ENCODE data around the gene EZR. TPM values are rescaled to one million over a fixed set of nuclear protein-coding genes. Genes with fewer than 3 reads are reported as not detected.

Gene EZR
- total and polyA plus RNA-seq, 10 of the 15 experiments (the other 5 are each of a cell fraction or from before 2014, with no cell fraction given), result 79.1 to 282 (median 161) TPM

DNA sequence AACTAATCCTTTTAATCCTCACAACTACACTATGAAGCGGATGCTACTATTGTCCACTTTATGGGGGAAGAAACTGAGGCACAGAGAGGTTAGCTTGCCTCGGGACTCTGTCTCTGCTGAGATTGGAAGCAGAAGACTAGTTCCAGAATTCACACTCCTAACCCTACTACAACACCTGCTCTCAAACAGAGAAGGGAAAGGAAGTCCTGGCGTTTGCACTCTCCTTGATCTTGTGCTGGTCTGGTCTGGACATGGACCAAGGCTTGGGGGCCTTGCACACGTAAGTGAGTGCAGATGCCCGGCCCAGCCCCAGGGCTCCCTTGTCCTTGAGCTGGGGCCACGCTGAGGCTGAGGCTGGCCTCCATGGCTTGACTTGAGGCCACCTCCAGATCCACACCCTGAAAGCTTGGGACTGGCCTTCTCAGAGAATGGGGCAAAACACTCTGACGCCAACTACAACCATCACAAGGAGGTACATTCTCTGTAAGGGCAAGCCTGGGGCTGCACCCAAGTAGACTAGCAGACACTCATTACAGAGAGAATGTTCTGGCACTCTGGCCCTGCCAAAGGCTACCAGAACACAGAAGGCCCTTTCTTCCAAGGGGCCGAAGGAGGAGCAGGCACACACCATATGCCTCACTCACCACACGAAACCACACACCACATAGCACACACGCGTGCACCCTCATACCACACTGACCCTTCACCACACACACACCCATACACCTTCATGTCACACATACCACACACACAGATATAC lies 33.3 kb upstream of the EZR start (continued):
- TF ChIP-seq, protein P1, sequence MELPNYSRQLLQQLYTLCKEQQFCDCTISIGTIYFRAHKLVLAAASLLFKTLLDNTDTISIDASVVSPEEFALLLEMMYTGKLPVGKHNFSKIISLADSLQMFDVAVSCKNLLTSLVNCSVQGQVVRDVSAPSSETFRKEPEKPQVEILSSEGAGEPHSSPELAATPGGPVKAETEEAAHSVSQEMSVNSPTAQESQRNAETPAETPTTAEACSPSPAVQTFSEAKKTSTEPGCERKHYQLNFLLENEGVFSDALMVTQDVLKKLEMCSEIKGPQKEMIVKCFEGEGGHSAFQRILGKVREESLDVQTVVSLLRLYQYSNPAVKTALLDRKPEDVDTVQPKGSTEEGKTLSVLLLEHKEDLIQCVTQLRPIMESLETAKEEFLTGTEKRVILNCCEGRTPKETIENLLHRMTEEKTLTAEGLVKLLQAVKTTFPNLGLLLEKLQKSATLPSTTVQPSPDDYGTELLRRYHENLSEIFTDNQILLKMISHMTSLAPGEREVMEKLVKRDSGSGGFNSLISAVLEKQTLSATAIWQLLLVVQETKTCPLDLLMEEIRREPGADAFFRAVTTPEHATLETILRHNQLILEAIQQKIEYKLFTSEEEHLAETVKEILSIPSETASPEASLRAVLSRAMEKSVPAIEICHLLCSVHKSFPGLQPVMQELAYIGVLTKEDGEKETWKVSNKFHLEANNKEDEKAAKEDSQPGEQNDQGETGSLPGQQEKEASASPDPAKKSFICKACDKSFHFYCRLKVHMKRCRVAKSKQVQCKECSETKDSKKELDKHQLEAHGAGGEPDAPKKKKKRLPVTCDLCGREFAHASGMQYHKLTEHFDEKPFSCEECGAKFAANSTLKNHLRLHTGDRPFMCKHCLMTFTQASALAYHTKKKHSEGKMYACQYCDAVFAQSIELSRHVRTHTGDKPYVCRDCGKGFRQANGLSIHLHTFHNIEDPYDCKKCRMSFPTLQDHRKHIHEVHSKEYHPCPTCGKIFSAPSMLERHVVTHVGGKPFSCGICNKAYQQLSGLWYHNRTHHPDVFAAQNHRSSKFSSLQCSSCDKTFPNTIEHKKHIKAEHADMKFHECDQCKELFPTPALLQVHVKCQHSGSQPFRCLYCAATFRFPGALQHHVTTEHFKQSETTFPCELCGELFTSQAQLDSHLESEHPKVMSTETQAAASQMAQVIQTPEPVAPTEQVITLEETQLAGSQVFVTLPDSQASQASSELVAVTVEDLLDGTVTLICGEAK (IDR thresholded peaks at IDR 0.05; ENCODE audit: borderline replicate concordance), result no peak
- no peak for TF ChIP-seq BACH1 (IDR thresholded peaks at IDR 0.05; ENCODE audit: borderline replicate concordance)
- no peak for TF ChIP-seq STAT1 (conservative IDR thresholded peaks at IDR 0.05)
- no peak for TF ChIP-seq CREM (IDR thresholded peaks at IDR 0.05; ENCODE audit: low read depth)
- no peak for TF ChIP-seq SIX5 (IDR thresholded peaks at IDR 0.05; ENCODE audit: low read depth, low read length, severe bottlenecking)
- TF ChIP-seq, protein P2, sequence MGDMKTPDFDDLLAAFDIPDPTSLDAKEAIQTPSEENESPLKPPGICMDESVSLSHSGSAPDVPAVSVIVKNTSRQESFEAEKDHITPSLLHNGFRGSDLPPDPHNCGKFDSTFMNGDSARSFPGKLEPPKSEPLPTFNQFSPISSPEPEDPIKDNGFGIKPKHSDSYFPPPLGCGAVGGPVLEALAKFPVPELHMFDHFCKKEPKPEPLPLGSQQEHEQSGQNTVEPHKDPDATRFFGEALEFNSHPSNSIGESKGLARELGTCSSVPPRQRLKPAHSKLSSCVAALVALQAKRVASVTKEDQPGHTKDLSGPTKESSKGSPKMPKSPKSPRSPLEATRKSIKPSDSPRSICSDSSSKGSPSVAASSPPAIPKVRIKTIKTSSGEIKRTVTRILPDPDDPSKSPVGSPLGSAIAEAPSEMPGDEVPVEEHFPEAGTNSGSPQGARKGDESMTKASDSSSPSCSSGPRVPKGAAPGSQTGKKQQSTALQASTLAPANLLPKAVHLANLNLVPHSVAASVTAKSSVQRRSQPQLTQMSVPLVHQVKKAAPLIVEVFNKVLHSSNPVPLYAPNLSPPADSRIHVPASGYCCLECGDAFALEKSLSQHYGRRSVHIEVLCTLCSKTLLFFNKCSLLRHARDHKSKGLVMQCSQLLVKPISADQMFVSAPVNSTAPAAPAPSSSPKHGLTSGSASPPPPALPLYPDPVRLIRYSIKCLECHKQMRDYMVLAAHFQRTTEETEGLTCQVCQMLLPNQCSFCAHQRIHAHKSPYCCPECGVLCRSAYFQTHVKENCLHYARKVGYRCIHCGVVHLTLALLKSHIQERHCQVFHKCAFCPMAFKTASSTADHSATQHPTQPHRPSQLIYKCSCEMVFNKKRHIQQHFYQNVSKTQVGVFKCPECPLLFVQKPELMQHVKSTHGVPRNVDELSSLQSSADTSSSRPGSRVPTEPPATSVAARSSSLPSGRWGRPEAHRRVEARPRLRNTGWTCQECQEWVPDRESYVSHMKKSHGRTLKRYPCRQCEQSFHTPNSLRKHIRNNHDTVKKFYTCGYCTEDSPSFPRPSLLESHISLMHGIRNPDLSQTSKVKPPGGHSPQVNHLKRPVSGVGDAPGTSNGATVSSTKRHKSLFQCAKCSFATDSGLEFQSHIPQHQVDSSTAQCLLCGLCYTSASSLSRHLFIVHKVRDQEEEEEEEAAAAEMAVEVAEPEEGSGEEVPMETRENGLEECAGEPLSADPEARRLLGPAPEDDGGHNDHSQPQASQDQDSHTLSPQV (IDR thresholded peaks at IDR 0.05), result no peak
- TF ChIP-seq SMAD1 (IDR thresholded peaks at IDR 0.05; ENCODE audit: low read depth, partially characterized antibody), result no peak
- TF ChIP-seq, protein P3, sequence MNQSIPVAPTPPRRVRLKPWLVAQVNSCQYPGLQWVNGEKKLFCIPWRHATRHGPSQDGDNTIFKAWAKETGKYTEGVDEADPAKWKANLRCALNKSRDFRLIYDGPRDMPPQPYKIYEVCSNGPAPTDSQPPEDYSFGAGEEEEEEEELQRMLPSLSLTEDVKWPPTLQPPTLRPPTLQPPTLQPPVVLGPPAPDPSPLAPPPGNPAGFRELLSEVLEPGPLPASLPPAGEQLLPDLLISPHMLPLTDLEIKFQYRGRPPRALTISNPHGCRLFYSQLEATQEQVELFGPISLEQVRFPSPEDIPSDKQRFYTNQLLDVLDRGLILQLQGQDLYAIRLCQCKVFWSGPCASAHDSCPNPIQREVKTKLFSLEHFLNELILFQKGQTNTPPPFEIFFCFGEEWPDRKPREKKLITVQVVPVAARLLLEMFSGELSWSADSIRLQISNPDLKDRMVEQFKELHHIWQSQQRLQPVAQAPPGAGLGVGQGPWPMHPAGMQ (IDR thresholded peaks at IDR 0.05; ENCODE audit: borderline replicate concordance), result no peak
- TF ChIP-seq PAX5 (IDR thresholded peaks at IDR 0.05; ENCODE audit: borderline replicate concordance, low read depth, low read length), result no peak
